Pancreas (tissue), 10 donors: ENCODE results near the gene ATF5. TPM values are rescaled to one million over a fixed set of nuclear protein-coding genes. Genes with fewer than 3 reads are reported as not detected.
"Not testable (repeated sequence)": the region's sequence is repeated elsewhere in the genome, so short reads cannot be mapped to it uniquely, and the experiment has no call there.

Experiments used
- ATAC-seq, 4 donors: fragments of 200-7000 bp; cut with Tn5 transposase; one replicate each; pipeline versions ENCODE4 v1.8.0 to v1.9.1; 2020; ENCODE audit warnings: mild to moderate bottlenecking in 4 of 4, moderate library complexity in 4 of 4
- DNase-seq, 6 donors: peaks; one replicate each; pipeline ENCODE4 v3.0.0-alpha.2; 2020
- FAIRE-seq: peaks from 2 replicates; lab custom pipeline; 2012; peaks lifted over from hg19 to GRCh38; lab: Jason Lieb, UNC
- H3K27ac ChIP-seq, 4 donors: fragments of 200-600 bp; sonication (generic); 1 replicate in 3 of 4; 2 replicates in 1 of 4; pipeline versions ENCODE4 v1.5.0 to v1.8.0; 2020
- H3K27me3 ChIP-seq, 4 donors: fragments of 200-600 bp; one replicate each; pipeline ENCODE4 v1.8.0; 2021
- H3K36me3 ChIP-seq, 3 donors: fragments of 200-600 bp; sonication (generic) in 1 of 3; one replicate each; pipeline versions ENCODE4 v1.5.0 to v1.8.0; 2020 to 2021
- H3K4me1 ChIP-seq, 3 donors: fragments of 200-600 bp; one replicate each; pipeline ENCODE4 v1.8.0; 2021
- H3K4me3 ChIP-seq, 4 donors: fragments of 200-600 bp; sonication (generic) in 2 of 4; one replicate each; pipeline versions ENCODE4 v1.5.0 to v1.8.0; 2020 to 2021
- H3K9me3 ChIP-seq, 4 donors: fragments of 200-600 bp; one replicate each; pipeline ENCODE4 v1.8.0; 2021
- CTCF ChIP-seq, 4 donors: fragments of 200-600 bp; sonication (generic) in 3 of 4; IDR thresholded peaks; one replicate each; pipeline versions ENCODE4 v1.5.0 to v1.8.0; 2021; ENCODE audit warnings: antibody characterized with exemption in 4 of 4
- whole genome bisulfite sequencing, 2 donors: extraction: QIAGEN DNeasy Blood & Tissue Kit; methylation state at CpG; one replicate each; pipeline ENCODE4 v1.1.7; 2013; 5-methylcytosine and 5-hydroxymethylcytosine counted together
- intact Hi-C, 3 donors: fragments of 100-400 bp; cut with DNase I; formaldehyde crosslinking; loops; one replicate each; pipeline versions ENCODE4 v1.11.1 to v1.14.2; 2022
- polyA plus RNA-seq, 2 donors: library from polyadenylated mRNA; stranded (reverse); fragments of 200-250 nt; gene quantifications; one replicate each; pipeline ENCODE4 v1.2.3, GENCODE V29; 2013
- total RNA-seq, 6 donors: library from RNA; stranded (reverse); fragmentation: NEBNext Ultra II Directional in 4 of 6; extraction: Animal tissue kit (Norgen Biotek cat#: 25700) in 4 of 6; gene quantifications; one replicate each; pipeline versions ENCODE4 v1.2.1 to v1.2.4, GENCODE V29; 2021 to 2023
- donor health status: healthy with polysubstance abuse.
- donor health status: DM: no; HTN: no; CAD: no; lungs with moderate emphysema.
- donor health status: DM: no; HTN: no; CAD: no.
- donor health status: control.
- donor health status: control.
- donor health status: Bipolar disorder and iron deficiency.
- donor health status: DM: yes; HTN: yes; CAD: no.
- donor health status: DM: no; HTN: no; CAD: no.
- donor health status: DM: no; HTN: no; CAD: no.
- donor health status: DM: yes; HTN: yes; CAD: no.

The ATF5 gene
- total and polyA plus RNA-seq, 8 donors, result 8.2 to 25.7 (median 13.1) TPM

GRCh38 chr19:49921871-49922795, 6.9 kb upstream of the ATF5 start:
- 88 to 90% methylated on average over 22 of the region's 22 CpGs for WGBS, 2 donors
- intact Hi-C loops, result no loop called here
- Histone ChIP-seq H3K27ac (no peak overlapping the region), H3K9me3 (no peaks in the 10 kb centered on the region), H3K4me3 (no peak overlapping the region), H3K27me3 (no peaks in the 10 kb centered on the region), H3K36me3 (peaks cover 0 to 9% (median 0%) of the 10 kb centered on the region in 3 donors), H3K4me1 (peaks cover 0 to 2% (median under 1%) of the 10 kb centered on the region in 3 donors)
- TF ChIP-seq CTCF (IDR thresholded peaks at IDR 0.05), result no peak
- DNase-seq, result peak in 1 of 6 donors; percentile 19
- ATAC-seq, result no peak
- FAIRE-seq, result no peak

- Histone ChIP-seq H3K4me1 (peaks cover 7 to 13% (median 9%) of the 10 kb centered on the region in 3 donors), H3K4me3 (no peak overlapping the region), H3K36me3 (peaks cover 0 to 9% (median 0%) of the 10 kb centered on the region in 3 donors), H3K27me3 (no peaks in the 10 kb centered on the region), H3K9me3 (no peaks in the 10 kb centered on the region), H3K27ac (no peak overlapping the region)
- no peak for TF ChIP-seq CTCF (IDR thresholded peaks at IDR 0.05)
- 87 to 89% methylated on average over 31 of the region's 31 CpGs for WGBS, 2 donors
- DNase-seq (peak in 1 of 6 donors; percentile 24), ATAC-seq (peak in 2 of 4 donors; percentile 27 to 62), FAIRE-seq (no peak)
- intact Hi-C loops, result no loop called here
Observed at GRCh38 chr19:49923055-49924003, 5.7 kb upstream of the ATF5 start.

GRCh38 chr19:49924004-49924880, 4.8 kb upstream of the ATF5 start:
- H3K27ac ChIP-seq, result no peak overlapping the region

GRCh38 chr19:49924881-49925210, 4.2 kb upstream of the ATF5 start:
- peaks cover 9 to 13% (median 9%) of the 10 kb centered on the region in 3 donors for H3K4me1 ChIP-seq
- H3K27me3 ChIP-seq, H3K4me3 ChIP-seq, H3K27ac ChIP-seq, FAIRE-seq, DNase-seq, intact Hi-C loops, ATAC-seq, H3K36me3 ChIP-seq, H3K9me3 ChIP-seq: not testable (repeated sequence)
- WGBS, 2 donors, result 93 to 97% methylated on average over 13 of the region's 13 CpGs

More at GRCh38 chr19:49924004-49924880, 4.8 kb upstream of the ATF5 start:
- no peak for TF ChIP-seq CTCF (IDR thresholded peaks at IDR 0.05)
- FAIRE-seq (no peak), DNase-seq (no peak), ATAC-seq (no peak)
- Histone ChIP-seq H3K9me3 (no peaks in the 10 kb centered on the region), H3K4me3 (no peak overlapping the region), H3K4me1 (peaks cover 9 to 13% (median 9%) of the 10 kb centered on the region in 3 donors), H3K27me3 (no peaks in the 10 kb centered on the region), H3K36me3 (peaks cover 0 to 9% (median 0%) of the 10 kb centered on the region in 3 donors)
- intact Hi-C loops, result no loop called here
- 85 to 86% methylated on average over 25 of the region's 25 CpGs for WGBS, 2 donors
